Left lobe of liver (tissue), 2 donors: ENCODE results near the gene CPE. TPM values are rescaled to one million over a fixed set of nuclear protein-coding genes. Genes with fewer than 3 reads are reported as not detected.
"Not testable (repeated sequence)": the region's sequence is repeated elsewhere in the genome, so short reads cannot be mapped to it uniquely, and the experiment has no call there.

Experiments used
- ATAC-seq: fragments of 200-7000 bp; cut with Tn5 transposase; one replicate; pipeline ENCODE4 v1.9.1; 2020; ENCODE audit warnings: mild to moderate bottlenecking, moderate library complexity
- DNase-seq: peaks from one replicate; pipeline ENCODE4 v3.0.0-alpha.2; 2020; ENCODE audit warnings: low spot score
- total RNA-seq: library from RNA; stranded (reverse); gene quantifications from one replicate; pipeline ENCODE4 v1.2.1, GENCODE V29; 2021
- donor health status: DM: no; HTN: no; CAD: no; lungs with moderate emphysema.
- donor health status: DM: no; HTN: yes; CAD: no.

CPE gene
- 15.9 TPM for total RNA-seq

- ATAC-seq: peak; percentile 99
These were observed at the start of gene CPE for GRCh38 chr4:165378745-165379677. Gene CPE (plus strand): TSS chr4:165379008. CDS start chr4:165379222, 214 bp downstream.

GRCh38 chr4:165330071-165330470 is 48.7 kb upstream of the CPE start:
- DNase-seq (no peak), ATAC-seq (no peak)

More at GRCh38 chr4:165378745-165379677, at the start of gene CPE:
- DNase-seq: peak; percentile 80

GRCh38 chr4:165330666-165331065 is 48.1 kb upstream of the CPE start:
- DNase-seq: no peak
- no peak for ATAC-seq

- DNase-seq: no peak
These were observed 47.4 kb upstream of the CPE start for GRCh38 chr4:165331359-165331758.

GRCh38 chr4:165331823-165332222 is 47.0 kb upstream of the CPE start:
- ATAC-seq (no peak), DNase-seq (no peak)

More at GRCh38 chr4:165331359-165331758, 47.4 kb upstream of the CPE start:
- ATAC-seq: no peak

GRCh38 chr4:165332502-165332901 is 46.3 kb upstream of the CPE start:
- no peak for ATAC-seq
- no peak for DNase-seq

GRCh38 chr4:165335163-165335703 is 43.6 kb upstream of the CPE start:
- ATAC-seq (peak; percentile 62), DNase-seq (no peak)

GRCh38 chr4:165336743-165337142 is 42.1 kb upstream of the CPE start:
- peak; percentile 48 for ATAC-seq
- DNase-seq: no peak

- not testable (repeated sequence) for DNase-seq, ATAC-seq
These were observed 36.5 kb upstream of the CPE start for GRCh38 chr4:165342340-165342739.

GRCh38 chr4:165343353-165344191 is 35.2 kb upstream of the CPE start:
- no peak for DNase-seq
- ATAC-seq: peak; percentile 55

GRCh38 chr4:165345666-165346417 is 33.0 kb upstream of the CPE start:
- ATAC-seq: peak; percentile 36
- DNase-seq: no peak

GRCh38 chr4:165347647-165348569 is 30.9 kb upstream of the CPE start:
- DNase-seq (no peak), ATAC-seq (peak; percentile 62)

GRCh38 chr4:165351359-165352130 is 27.3 kb upstream of the CPE start:
- no peak for DNase-seq
- ATAC-seq: no peak

- DNase-seq (no peak), ATAC-seq (peak; percentile 70)
These were observed 22.9 kb upstream of the CPE start for GRCh38 chr4:165355900-165356300.

- ATAC-seq: no peak
- DNase-seq: no peak
These were observed 19.3 kb upstream of the CPE start for GRCh38 chr4:165359506-165359905.

- DNase-seq: no peak
- no peak for ATAC-seq
These were observed 18.6 kb upstream of the CPE start for GRCh38 chr4:165360041-165360695.

- DNase-seq (no peak), ATAC-seq (no peak)
These were observed 17.7 kb upstream of the CPE start for GRCh38 chr4:165360985-165361670.

GRCh38 chr4:165361810-165362209 is 17.0 kb upstream of the CPE start:
- no peak for DNase-seq
- ATAC-seq: no peak
